B cell (primary cell): ENCODE measurements around the gene TCF15. TPM values are rescaled to one million over a fixed set of nuclear protein-coding genes. Genes with fewer than 3 reads are reported as not detected.

Source experiments
- ATAC-seq: fragments of 200-7000 bp; cut with Tn5 transposase; one replicate; pipeline ENCODE4 v1.10.0; 2021; ENCODE audit warnings: low read depth, mild to moderate bottlenecking, moderate number of reproducible peaks, moderate library complexity
- CTCF ChIA-PET: fragments of 350-600 bp; sonication (Branson Sonifier 250); formaldehyde crosslinking; loops from one replicate; lab custom pipeline; 2021; ENCODE audit warnings: antibody characterized with exemption, inconsistent platforms; lab: Charles Lee
- POLR2A ChIA-PET: fragments of 350-600 bp; sonication (Branson Sonifier 250); formaldehyde crosslinking; loops from one replicate; lab custom pipeline; 2021; ENCODE audit warnings: antibody characterized with exemption; lab: Charles Lee
- DNase-seq: peaks from one replicate; pipeline ENCODE4 v3.0.0; 2013
- H2AFZ ChIP-seq: 2 replicates; pipeline ENCODE4 v1.6.1; 2012; ENCODE audit warnings: mild to moderate bottlenecking, low read depth, low read length; ENCODE audit not compliant: insufficient read depth, poor library complexity, severe bottlenecking
- H3K27ac ChIP-seq, 2 donors: 1 replicate in 1 of 2; 2 replicates in 1 of 2; pipeline ENCODE4 v1.5.1; 2012 to 2013; ENCODE audit warnings: low read length in 2 of 2, mild to moderate bottlenecking in 2 of 2, moderate library complexity in 1 of 2
- H3K27me3 ChIP-seq, 4 experiments: fragments of 200-600 bp in 1 of 4; sonication (generic) in 1 of 4; replicated peaks in 1 of 4; 1 replicate in 2 of 4; 2 replicates in 2 of 4; pipeline versions ENCODE4 v1.6.1 to v1.7.0; 2013 to 2016; ENCODE audit warnings: low read length in 3 of 4, mild to moderate bottlenecking in 2 of 4, mixed read lengths in 1 of 4, moderate library complexity in 1 of 4; ENCODE audit not compliant: insufficient read depth in 4 of 4, control insufficient read depth in 3 of 4; ENCODE audit errors: control extremely low read depth in 1 of 4
- H3K36me3 ChIP-seq, 2 experiments: replicated peaks in 1 of 2; 1 replicate in 1 of 2; 2 replicates in 1 of 2; pipeline versions ENCODE4 v1.6.1 to v1.7.1; 2013; ENCODE audit warnings: low read length in 1 of 2; ENCODE audit not compliant: insufficient read depth in 2 of 2, control insufficient read depth in 1 of 2; ENCODE audit errors: control extremely low read depth in 1 of 2, extremely low read depth in 1 of 2
- H3K4me1 ChIP-seq, 2 donors: fragments of 200-600 bp in 1 of 2; sonication (generic) in 1 of 2; 1 replicate in 1 of 2; 2 replicates in 1 of 2; pipeline versions ENCODE4 v1.5.1 to v1.6.1; 2013 to 2017; ENCODE audit warnings: low read length in 2 of 2; ENCODE audit not compliant: control insufficient read depth in 2 of 2, insufficient read depth in 2 of 2
- H3K4me2 ChIP-seq: replicated peaks from 2 replicates; pipeline ENCODE3; 2012; ENCODE audit warnings: mild to moderate bottlenecking, low read depth, low read length; ENCODE audit not compliant: poor library complexity, severe bottlenecking
- H3K4me3 ChIP-seq, 5 experiments: fragments of 200-600 bp in 1 of 5; sonication (generic) in 1 of 5; 1 replicate in 3 of 5; 2 replicates in 2 of 5; pipeline versions ENCODE4 v1.5.1 to v1.7.0; 2011 to 2016; ENCODE audit warnings: low read length in 4 of 5, mild to moderate bottlenecking in 4 of 5, low read depth in 2 of 5, control low read depth in 1 of 5, moderate library complexity in 1 of 5; ENCODE audit not compliant: insufficient read depth in 1 of 5; ENCODE audit errors: control extremely low read depth in 1 of 5, extremely low read depth in 1 of 5
- H3K79me2 ChIP-seq: fragments of 200-600 bp; sonication (generic); one replicate; pipeline ENCODE4 v1.6.0; 2016; ENCODE audit warnings: low read length; ENCODE audit not compliant: control insufficient read depth, insufficient read depth
- H3K9ac ChIP-seq: fragments of 200-600 bp; sonication (generic); 2 replicates; pipeline ENCODE4 v1.6.1; 2017; ENCODE audit warnings: mild to moderate bottlenecking, low read length, moderate library complexity
- H3K9me3 ChIP-seq, 3 donors: one replicate each; pipeline versions ENCODE4 v1.6.1 to v1.7.1; 2013; ENCODE audit warnings: low read length in 2 of 3; ENCODE audit not compliant: control insufficient read depth in 2 of 3, insufficient read depth in 1 of 3; ENCODE audit errors: control extremely low read depth in 1 of 3
- H4K20me1 ChIP-seq: 2 replicates; pipeline ENCODE4 v1.6.0; 2012; ENCODE audit warnings: mild to moderate bottlenecking, low read length; ENCODE audit not compliant: insufficient read depth, control insufficient read depth, poor library complexity, severe bottlenecking
- H3K27ac Mint-ChIP-seq: one replicate; pipeline ENCODE4 v1.8.0; 2021; ENCODE audit warnings: mixed read lengths
- H3K27me3 Mint-ChIP-seq: one replicate; pipeline ENCODE4 v1.8.0; 2021; ENCODE audit warnings: mixed read lengths
- H3K4me1 Mint-ChIP-seq: one replicate; pipeline ENCODE4 v1.8.0; 2021; ENCODE audit warnings: mixed read lengths
- H3K4me3 Mint-ChIP-seq: one replicate; pipeline ENCODE4 v1.8.0; 2021; ENCODE audit warnings: mixed read lengths
- H3K9me3 Mint-ChIP-seq: one replicate; pipeline ENCODE4 v1.8.0; 2022; ENCODE audit warnings: mixed read lengths; ENCODE audit not compliant: insufficient read depth
- EZH2 ChIP-seq: IDR thresholded peaks from 2 replicates; pipeline ENCODE4 v1.6.1; 2012; ENCODE audit warnings: borderline replicate concordance, low read depth, mild to moderate bottlenecking, moderate library complexity, low read length; ENCODE audit not compliant: insufficient read depth, poor library complexity, severe bottlenecking
- WGBS: methylation state at CpG from one replicate; pipeline ENCODE4 v1.1.5; 2013; ENCODE audit warnings: missing lambda C conversion rate; ENCODE audit not compliant: insufficient coverage; 5-methylcytosine and 5-hydroxymethylcytosine counted together
- intact Hi-C: fragments of 100-400 bp; cut with micrococcal nuclease; formaldehyde crosslinking; loops from one replicate; pipeline ENCODE4 v1.10.0; 2022
- polyA plus RNA-seq: library from polyadenylated mRNA; depleted of rRNA; stranded (reverse); fragments of >200 nt; gene quantifications from 2 replicates; pipeline ENCODE4 v1.2.3, GENCODE V29; 2012
- total RNA-seq, 2 donors: library from RNA; stranded (reverse); fragments of 120-200 nt in 1 of 2; gene quantifications; 1 replicate in 1 of 2; 2 replicates in 1 of 2; pipeline versions ENCODE4 v1.2.3 to v1.2.4, GENCODE V29; 2013 to 2022
- TF ChIP-seq, protein P1 (sequence below): fragments of 200-600 bp; IDR thresholded peaks from one replicate; pipeline ENCODE4 v1.8.0; 2022; ENCODE audit warnings: antibody characterized with exemption, mild to moderate bottlenecking

Gene TCF15
- total and polyA plus RNA-seq, 2 donors (not counting 1 experiment from before 2014, with no cell fraction given), result not detected

GRCh38 chr20:597560-597959 lies 12.5 kb downstream of the TCF15 start:
- H3K4me1 Mint-ChIP-seq, result no peaks in the 10 kb centered on the region
- ChIA-PET POLR2A (no interaction called here), CTCF (no interaction called here)
- Histone ChIP-seq H3K9ac (no peak overlapping the region), H2AFZ (no peak overlapping the region), H3K27me3 (peaks cover 0 to 4% (median 0%) of the 10 kb centered on the region in 4 experiments), H3K4me1 (no peaks in the 10 kb centered on the region), H3K4me2 (no peak overlapping the region), H3K36me3 (no peaks in the 10 kb centered on the region), H3K4me3 (no peak overlapping the region), H3K79me2 (no peaks in the 10 kb centered on the region), H3K9me3 (peaks cover 0 to 7% (median 0%) of the 10 kb centered on the region in 3 donors), H4K20me1 (no peaks in the 10 kb centered on the region), H3K27ac (no peak overlapping the region)
- peaks cover 16% of the 10 kb centered on the region for H3K27me3 Mint-ChIP-seq
- no peak for ATAC-seq
- H3K4me3 Mint-ChIP-seq, result no peak overlapping the region
- 60% methylated on average over 1 of the region's 2 CpGs for WGBS
- no peak for DNase-seq
- H3K9me3 Mint-ChIP-seq, result no peaks in the 10 kb centered on the region
- no peak for TF ChIP-seq EZH2
- TF ChIP-seq, protein P1, sequence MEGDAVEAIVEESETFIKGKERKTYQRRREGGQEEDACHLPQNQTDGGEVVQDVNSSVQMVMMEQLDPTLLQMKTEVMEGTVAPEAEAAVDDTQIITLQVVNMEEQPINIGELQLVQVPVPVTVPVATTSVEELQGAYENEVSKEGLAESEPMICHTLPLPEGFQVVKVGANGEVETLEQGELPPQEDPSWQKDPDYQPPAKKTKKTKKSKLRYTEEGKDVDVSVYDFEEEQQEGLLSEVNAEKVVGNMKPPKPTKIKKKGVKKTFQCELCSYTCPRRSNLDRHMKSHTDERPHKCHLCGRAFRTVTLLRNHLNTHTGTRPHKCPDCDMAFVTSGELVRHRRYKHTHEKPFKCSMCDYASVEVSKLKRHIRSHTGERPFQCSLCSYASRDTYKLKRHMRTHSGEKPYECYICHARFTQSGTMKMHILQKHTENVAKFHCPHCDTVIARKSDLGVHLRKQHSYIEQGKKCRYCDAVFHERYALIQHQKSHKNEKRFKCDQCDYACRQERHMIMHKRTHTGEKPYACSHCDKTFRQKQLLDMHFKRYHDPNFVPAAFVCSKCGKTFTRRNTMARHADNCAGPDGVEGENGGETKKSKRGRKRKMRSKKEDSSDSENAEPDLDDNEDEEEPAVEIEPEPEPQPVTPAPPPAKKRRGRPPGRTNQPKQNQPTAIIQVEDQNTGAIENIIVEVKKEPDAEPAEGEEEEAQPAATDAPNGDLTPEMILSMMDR, result no peak
- no peak overlapping the region for H3K27ac Mint-ChIP-seq
- intact Hi-C loops, result no loop called here

DNA sequence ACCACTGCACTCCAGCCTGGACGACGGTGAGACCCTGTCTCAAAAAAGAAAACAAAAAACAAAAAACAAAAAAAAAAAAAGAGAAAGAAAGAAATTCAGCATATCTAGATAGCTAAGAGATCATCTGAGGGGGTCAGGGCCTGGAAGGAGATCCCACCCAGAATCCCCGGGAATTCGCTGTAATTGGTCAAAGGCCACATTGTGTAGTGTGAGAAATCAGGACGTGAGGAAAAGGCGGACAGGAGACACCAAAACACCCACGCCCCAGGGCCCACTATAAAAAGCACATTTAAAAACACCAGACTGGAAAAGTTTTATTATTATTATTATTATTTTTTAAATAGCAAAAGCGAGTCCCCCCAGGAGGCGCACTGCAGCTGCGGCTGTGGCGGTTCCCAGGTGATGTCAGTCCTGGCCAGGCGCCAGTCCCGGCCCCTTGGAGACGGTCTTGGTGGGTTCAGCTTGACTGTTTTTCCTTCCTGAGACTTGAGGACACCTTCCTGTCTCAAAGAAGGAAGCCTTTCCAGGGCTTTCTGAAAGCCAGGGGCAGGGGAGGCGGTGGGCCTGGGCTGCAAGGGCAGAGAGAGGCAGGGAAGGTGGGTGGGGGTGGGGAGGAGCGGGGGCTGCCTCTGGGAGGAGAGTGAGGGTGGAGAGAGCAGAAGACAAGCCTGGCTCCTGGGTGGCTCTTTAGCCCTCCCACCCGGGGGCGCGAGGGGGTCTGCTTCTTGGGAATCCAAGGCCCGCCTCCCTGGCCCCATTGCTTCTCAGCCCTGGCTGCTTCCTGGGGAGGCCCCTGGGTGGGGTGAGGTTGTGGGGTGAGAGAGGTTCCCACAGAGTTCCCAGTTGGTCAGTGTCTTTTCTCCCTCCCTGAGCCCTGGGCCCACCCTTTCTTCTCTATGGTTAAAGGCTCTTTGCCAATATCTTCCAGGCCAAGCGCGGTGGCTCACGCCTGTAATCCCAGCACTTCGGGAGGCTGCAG lies 14.5 kb downstream of the TCF15 start:
- ChIA-PET CTCF (no interaction called here), POLR2A (no interaction called here)
- Histone ChIP-seq H3K27ac (no peak overlapping the region), H3K4me2 (no peak overlapping the region), H3K4me1 (no peaks in the 10 kb centered on the region), H3K36me3 (no peaks in the 10 kb centered on the region), H3K27me3 (peaks cover 0 to 4% (median 0%) of the 10 kb centered on the region in 4 experiments), H4K20me1 (no peaks in the 10 kb centered on the region), H3K4me3 (no peak overlapping the region), H2AFZ (no peak overlapping the region), H3K79me2 (no peaks in the 10 kb centered on the region), H3K9ac (no peak overlapping the region), H3K9me3 (peaks cover 0 to 5% (median 0%) of the 10 kb centered on the region in 3 donors)
- Mint-ChIP-seq H3K4me3 (no peak overlapping the region), H3K27ac (no peak overlapping the region), H3K9me3 (no peaks in the 10 kb centered on the region), H3K27me3 (peaks cover 21% of the 10 kb centered on the region), H3K4me1 (no peaks in the 10 kb centered on the region)
- TF ChIP-seq, protein P1, result no peak
- no peak for TF ChIP-seq EZH2
- ATAC-seq, result no peak
- DNase-seq, result no peak
- 32% methylated on average over 13 of the region's 24 CpGs for WGBS
- intact Hi-C loops, result no loop called here
